ENCODE results near the gene ATRIP. TPM values are rescaled to one million over a fixed set of nuclear protein-coding genes. Genes with fewer than 3 reads are reported as not detected.
A peak's percentile ranks its signal among the peaks of the same experiment; 100 is the strongest.

The ATRIP gene
- total and polyA plus RNA-seq, 4 donors = 1.7 to 4.6 (median 2.9) TPM

DNA sequence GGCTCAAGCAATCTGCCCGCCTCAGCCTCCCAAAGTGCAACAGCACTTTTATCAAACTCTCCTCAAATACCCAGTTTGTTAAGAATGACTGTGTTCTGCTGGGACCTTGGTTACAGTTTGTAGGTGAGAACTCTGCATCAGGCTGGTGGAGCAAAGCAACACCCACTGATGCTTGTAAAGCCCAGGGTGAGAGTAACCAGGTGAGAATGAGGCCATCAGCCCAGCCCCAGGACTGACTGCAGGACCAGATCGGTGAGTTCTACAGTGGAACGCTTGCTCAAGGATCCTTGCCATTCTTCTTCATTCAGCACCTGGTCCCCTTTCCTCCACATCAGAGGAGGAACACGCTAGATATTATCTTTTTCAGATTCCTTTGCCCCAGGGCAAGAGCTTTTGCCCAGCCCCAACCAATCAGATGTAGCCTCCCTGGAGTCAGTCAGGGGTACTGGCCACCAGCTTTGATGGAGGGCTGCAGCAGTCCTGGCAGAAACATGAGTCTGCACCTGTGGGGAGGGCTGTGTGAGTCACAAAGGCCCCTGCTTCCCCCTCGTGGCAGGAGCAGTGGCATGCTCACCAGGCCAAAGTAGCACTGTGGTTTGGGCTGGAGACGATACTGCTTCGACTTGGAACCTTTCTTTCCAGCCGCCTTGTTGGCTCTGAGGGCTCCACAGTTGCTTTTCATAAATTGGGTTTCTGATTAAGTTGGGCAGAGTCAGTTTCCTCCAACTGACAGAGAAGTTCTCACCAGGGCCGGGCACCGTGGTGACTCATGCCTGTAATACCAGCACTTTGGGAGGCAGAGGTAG is 60.9 kb downstream of the ATRIP start (continued):
- peak; percentile 84 to 90 for TF ChIP-seq RAD21 (IDR thresholded peaks at IDR 0.05)

DNA sequence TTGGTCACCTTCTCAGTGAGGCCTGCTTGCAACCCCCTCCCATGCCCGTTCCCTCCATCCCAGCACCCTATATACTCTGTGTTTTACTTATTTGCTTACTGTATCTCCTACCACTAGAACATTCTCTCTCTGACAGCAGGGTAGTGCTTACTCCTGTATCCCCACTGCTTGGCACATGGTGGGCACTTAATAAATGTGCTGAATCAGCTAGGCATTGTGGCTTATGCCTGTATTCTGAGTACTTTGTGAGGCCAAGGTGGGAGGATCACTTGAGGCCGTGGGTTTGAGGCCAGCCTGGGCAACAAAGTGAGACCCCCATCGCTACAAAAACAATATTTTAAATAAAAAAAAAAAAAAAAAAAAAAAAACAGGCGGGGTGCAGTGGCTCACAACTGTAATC is 65.0 kb downstream of the ATRIP start:
- no peaks in the 10 kb centered on the region for H3K27me3 ChIP-seq (ENCODE audit: control insufficient read depth in 4 of 4, insufficient read depth in 4 of 4, low read length in 3 of 4)
- no peaks in the 10 kb centered on the region for H3K9me3 ChIP-seq (ENCODE audit: control insufficient read depth in 4 of 4, low read length in 3 of 4)
- no peak overlapping the region for H3K27ac ChIP-seq (ENCODE audit: low read depth in 1 of 2, low read length in 2 of 2)
- H3K4me3 ChIP-seq (ENCODE audit: low read depth in 1 of 3, low read length in 3 of 3) = no peak overlapping the region
- 88% methylated on average over 4 of the region's 4 CpGs for WGBS
- no peaks in the 10 kb centered on the region for H3K36me3 ChIP-seq (ENCODE audit: control insufficient read depth in 4 of 4, insufficient read depth in 3 of 4, low read depth in 1 of 4, low read length in 3 of 4)
- no peak overlapping the region for H3K9ac ChIP-seq (ENCODE audit: low read depth in 1 of 2, low read length in 2 of 2)
- no peak for TF ChIP-seq EGR1 (IDR thresholded peaks at IDR 0.05; ENCODE audit: low read depth in 2 of 2)
- no peak for DNase-seq (ENCODE audit: low spot score)
- no peaks in the 10 kb centered on the region for H3K4me1 ChIP-seq (ENCODE audit: control insufficient read depth in 4 of 4, insufficient read depth in 4 of 4, low read length in 3 of 4)

DNA sequence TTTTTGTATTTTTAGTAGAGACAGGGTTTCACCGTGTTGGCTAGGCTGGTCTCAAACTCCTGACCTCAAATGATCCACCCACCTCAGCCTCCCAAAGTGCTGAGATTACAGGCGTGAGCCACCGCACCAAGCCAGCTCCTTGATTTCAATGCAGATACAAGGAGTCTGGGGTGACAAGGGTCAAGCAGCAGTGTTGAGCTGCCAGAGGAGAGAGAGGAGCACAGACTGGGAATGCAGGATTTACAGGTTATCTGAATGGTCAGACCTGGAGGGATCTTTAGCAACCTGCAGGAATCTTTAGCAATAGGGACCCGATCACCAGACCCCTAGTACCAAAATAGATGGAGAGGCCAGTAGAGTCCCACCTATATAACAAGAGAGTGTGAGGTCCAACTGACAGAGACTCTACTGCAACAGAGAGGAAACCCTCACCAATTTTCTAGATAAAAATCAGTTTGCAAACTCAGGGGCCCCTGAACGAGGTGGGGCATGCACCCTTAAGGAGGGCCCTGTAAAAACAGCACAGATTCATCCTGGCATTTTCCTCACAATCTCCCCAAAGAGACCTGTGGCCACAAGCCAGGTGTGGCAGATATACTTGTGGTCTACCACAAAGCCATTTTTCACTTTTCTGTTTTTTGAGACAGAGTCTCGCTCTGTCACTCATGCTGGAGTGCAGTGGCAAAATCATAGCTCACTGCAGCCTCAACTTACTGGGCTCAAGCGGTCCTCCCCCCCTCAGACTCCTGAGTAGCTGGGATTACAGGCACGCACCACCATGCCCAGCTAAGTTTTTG is 68.1 kb downstream of the ATRIP start:
- Histone ChIP-seq H3K4me1 (ENCODE audit: control insufficient read depth in 4 of 4, insufficient read depth in 4 of 4, low read length in 3 of 4) (no peaks in the 10 kb centered on the region), H3K36me3 (ENCODE audit: control insufficient read depth in 4 of 4, insufficient read depth in 3 of 4, low read depth in 1 of 4, low read length in 3 of 4) (peaks cover 0 to 2% (median 0%) of the 10 kb centered on the region in 4 donors), H3K27me3 (ENCODE audit: control insufficient read depth in 4 of 4, insufficient read depth in 4 of 4, low read length in 3 of 4) (no peaks in the 10 kb centered on the region), H3K4me3 (ENCODE audit: low read depth in 1 of 3, low read length in 3 of 3) (no peak overlapping the region), H3K9ac (ENCODE audit: low read depth in 1 of 2, low read length in 2 of 2) (no peak overlapping the region), H3K9me3 (ENCODE audit: control insufficient read depth in 4 of 4, low read length in 3 of 4) (no peaks in the 10 kb centered on the region), H3K27ac (ENCODE audit: low read depth in 1 of 2, low read length in 2 of 2) (no peak overlapping the region)
- TF ChIP-seq HNF4G (IDR thresholded peaks at IDR 0.05) (no peak), RAD21 (IDR thresholded peaks at IDR 0.05) (no peak), EGR1 (IDR thresholded peaks at IDR 0.05; ENCODE audit: low read depth in 2 of 2) (no peak), FOXA1 (IDR thresholded peaks at IDR 0.05) (no peak), TAF1 (conservative IDR thresholded peaks at IDR 0.05) (no peak), NR2F2 (IDR thresholded peaks at IDR 0.05) (no peak), HNF4A (conservative IDR thresholded peaks at IDR 0.05) (no peak), GABPA (IDR thresholded peaks at IDR 0.05 in 1 of 2, conservative IDR thresholded peaks at IDR 0.05 in 1 of 2) (no peak), YY1 (IDR thresholded peaks at IDR 0.05) (no peak), RXRA (IDR thresholded peaks at IDR 0.05) (no peak), JUND (IDR thresholded peaks at IDR 0.05) (no peak), FOXA2 (IDR thresholded peaks at IDR 0.05) (no peak), SP1 (IDR thresholded peaks at IDR 0.05) (no peak)
- TF ChIP-seq, protein P1, sequence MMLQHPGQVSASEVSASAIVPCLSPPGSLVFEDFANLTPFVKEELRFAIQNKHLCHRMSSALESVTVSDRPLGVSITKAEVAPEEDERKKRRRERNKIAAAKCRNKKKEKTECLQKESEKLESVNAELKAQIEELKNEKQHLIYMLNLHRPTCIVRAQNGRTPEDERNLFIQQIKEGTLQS (IDR thresholded peaks at IDR 0.05) = no peak
- TF ChIP-seq, protein P2, sequence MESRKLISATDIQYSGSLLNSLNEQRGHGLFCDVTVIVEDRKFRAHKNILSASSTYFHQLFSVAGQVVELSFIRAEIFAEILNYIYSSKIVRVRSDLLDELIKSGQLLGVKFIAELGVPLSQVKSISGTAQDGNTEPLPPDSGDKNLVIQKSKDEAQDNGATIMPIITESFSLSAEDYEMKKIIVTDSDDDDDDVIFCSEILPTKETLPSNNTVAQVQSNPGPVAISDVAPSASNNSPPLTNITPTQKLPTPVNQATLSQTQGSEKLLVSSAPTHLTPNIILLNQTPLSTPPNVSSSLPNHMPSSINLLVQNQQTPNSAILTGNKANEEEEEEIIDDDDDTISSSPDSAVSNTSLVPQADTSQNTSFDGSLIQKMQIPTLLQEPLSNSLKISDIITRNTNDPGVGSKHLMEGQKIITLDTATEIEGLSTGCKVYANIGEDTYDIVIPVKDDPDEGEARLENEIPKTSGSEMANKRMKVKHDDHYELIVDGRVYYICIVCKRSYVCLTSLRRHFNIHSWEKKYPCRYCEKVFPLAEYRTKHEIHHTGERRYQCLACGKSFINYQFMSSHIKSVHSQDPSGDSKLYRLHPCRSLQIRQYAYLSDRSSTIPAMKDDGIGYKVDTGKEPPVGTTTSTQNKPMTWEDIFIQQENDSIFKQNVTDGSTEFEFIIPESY (IDR thresholded peaks at IDR 0.05) = no peak
- TF ChIP-seq, protein P3, sequence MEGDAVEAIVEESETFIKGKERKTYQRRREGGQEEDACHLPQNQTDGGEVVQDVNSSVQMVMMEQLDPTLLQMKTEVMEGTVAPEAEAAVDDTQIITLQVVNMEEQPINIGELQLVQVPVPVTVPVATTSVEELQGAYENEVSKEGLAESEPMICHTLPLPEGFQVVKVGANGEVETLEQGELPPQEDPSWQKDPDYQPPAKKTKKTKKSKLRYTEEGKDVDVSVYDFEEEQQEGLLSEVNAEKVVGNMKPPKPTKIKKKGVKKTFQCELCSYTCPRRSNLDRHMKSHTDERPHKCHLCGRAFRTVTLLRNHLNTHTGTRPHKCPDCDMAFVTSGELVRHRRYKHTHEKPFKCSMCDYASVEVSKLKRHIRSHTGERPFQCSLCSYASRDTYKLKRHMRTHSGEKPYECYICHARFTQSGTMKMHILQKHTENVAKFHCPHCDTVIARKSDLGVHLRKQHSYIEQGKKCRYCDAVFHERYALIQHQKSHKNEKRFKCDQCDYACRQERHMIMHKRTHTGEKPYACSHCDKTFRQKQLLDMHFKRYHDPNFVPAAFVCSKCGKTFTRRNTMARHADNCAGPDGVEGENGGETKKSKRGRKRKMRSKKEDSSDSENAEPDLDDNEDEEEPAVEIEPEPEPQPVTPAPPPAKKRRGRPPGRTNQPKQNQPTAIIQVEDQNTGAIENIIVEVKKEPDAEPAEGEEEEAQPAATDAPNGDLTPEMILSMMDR (IDR thresholded peaks at IDR 0.05; ENCODE audit: low read depth, low read length, missing input control) = no peak
- TF ChIP-seq, protein P4, sequence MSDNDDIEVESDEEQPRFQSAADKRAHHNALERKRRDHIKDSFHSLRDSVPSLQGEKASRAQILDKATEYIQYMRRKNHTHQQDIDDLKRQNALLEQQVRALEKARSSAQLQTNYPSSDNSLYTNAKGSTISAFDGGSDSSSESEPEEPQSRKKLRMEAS (IDR thresholded peaks at IDR 0.05) = no peak
- TF ChIP-seq, protein P5, sequence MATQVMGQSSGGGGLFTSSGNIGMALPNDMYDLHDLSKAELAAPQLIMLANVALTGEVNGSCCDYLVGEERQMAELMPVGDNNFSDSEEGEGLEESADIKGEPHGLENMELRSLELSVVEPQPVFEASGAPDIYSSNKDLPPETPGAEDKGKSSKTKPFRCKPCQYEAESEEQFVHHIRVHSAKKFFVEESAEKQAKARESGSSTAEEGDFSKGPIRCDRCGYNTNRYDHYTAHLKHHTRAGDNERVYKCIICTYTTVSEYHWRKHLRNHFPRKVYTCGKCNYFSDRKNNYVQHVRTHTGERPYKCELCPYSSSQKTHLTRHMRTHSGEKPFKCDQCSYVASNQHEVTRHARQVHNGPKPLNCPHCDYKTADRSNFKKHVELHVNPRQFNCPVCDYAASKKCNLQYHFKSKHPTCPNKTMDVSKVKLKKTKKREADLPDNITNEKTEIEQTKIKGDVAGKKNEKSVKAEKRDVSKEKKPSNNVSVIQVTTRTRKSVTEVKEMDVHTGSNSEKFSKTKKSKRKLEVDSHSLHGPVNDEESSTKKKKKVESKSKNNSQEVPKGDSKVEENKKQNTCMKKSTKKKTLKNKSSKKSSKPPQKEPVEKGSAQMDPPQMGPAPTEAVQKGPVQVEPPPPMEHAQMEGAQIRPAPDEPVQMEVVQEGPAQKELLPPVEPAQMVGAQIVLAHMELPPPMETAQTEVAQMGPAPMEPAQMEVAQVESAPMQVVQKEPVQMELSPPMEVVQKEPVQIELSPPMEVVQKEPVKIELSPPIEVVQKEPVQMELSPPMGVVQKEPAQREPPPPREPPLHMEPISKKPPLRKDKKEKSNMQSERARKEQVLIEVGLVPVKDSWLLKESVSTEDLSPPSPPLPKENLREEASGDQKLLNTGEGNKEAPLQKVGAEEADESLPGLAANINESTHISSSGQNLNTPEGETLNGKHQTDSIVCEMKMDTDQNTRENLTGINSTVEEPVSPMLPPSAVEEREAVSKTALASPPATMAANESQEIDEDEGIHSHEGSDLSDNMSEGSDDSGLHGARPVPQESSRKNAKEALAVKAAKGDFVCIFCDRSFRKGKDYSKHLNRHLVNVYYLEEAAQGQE (IDR thresholded peaks at IDR 0.05) = no peak
- WGBS = 91% methylated on average over 8 of the region's 8 CpGs
- no peak for DNase-seq (ENCODE audit: low spot score)

Data from liver (tissue), 9 donors.